Progenitor cell of endocrine pancreas (in vitro differentiated cells): ENCODE data around the gene CYTH1. TPM values are rescaled to one million over a fixed set of nuclear protein-coding genes. Genes with fewer than 3 reads are reported as not detected.

ENCODE experiments used
- DNase-seq: peaks from one replicate; pipeline ENCODE4 v3.0.0; 2021; ENCODE audit warnings: low spot score; ENCODE audit not compliant: unreplicated experiment
- H3K27ac Mint-ChIP-seq: 2 replicates; pipeline ENCODE4 v1.8.0; 2021; ENCODE audit warnings: mild to moderate bottlenecking, moderate library complexity, mixed read lengths
- H3K27me3 Mint-ChIP-seq: 2 replicates; pipeline ENCODE4 v1.8.0; 2021; ENCODE audit warnings: mixed read lengths
- H3K36me3 Mint-ChIP-seq: 2 replicates; pipeline ENCODE4 v1.8.0; 2022; ENCODE audit warnings: mixed read lengths; ENCODE audit not compliant: insufficient read depth
- H3K4me1 Mint-ChIP-seq: 2 replicates; pipeline ENCODE4 v1.8.0; 2021; ENCODE audit warnings: low read depth, mixed read lengths
- H3K4me3 Mint-ChIP-seq: 2 replicates; pipeline ENCODE4 v1.8.0; 2021; ENCODE audit warnings: low read depth, mild to moderate bottlenecking, moderate library complexity, mixed read lengths
- H3K9me3 Mint-ChIP-seq: 2 replicates; pipeline ENCODE4 v1.8.0; 2021; ENCODE audit warnings: low read depth, mixed read lengths
- total RNA-seq: library from RNA; stranded (reverse); gene quantifications from 2 replicates; pipeline ENCODE4 v1.2.1, GENCODE V29; 2021
- TF ChIP-seq, protein P1 (sequence below): fragments of 200-600 bp; sonication (generic); IDR thresholded peaks from one replicate; pipeline ENCODE4 v1.5.0; 2021; ENCODE audit warnings: antibody characterized with exemption, mild to moderate bottlenecking; ENCODE audit not compliant: unreplicated experiment

CYTH1 gene
- total RNA-seq, 1 donor from 2014 or later = 33.3 TPM

DNA sequence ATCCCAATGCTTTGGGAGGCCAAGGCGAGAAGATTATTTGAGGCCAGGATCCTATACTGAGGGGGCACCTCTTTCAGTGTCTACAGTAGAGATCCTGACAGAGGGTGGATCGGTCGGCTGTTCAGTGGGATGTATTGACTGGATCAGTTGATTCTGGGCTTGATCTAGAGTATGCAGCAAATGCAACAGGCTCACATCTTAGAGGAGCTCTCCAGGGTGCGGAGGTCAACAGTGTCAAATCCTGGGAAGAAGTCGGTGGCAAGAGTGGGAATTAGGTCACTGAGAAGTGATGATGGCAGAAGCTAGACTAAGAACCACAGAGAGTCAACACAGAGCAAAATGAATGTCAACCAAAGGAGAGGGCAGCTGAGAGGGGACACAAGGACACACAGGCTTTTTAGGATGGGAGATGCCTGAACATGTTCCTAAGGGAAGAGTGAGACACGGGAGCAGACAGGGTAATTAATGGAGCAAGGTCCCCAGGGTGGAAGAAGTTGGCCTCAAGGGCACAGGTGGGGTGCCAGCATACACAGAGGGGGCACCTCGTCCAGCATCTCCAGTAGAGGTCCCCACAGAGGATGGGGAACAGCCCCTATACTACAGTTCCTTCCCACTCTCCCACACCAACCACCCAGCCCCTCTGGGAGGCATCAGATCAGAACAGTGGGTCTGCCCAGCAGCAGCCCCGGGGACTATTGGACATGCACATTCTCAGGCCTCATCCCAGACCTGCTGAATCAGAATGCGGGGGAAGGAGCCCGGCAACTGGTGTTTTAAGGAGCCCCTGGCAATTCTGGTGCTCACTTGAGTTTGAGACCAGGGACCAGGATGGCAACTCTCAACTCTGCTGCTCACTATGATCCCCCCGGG is 10.0 kb upstream of the CYTH1 start:
- no peak overlapping the region for H3K27ac Mint-ChIP-seq

DNA sequence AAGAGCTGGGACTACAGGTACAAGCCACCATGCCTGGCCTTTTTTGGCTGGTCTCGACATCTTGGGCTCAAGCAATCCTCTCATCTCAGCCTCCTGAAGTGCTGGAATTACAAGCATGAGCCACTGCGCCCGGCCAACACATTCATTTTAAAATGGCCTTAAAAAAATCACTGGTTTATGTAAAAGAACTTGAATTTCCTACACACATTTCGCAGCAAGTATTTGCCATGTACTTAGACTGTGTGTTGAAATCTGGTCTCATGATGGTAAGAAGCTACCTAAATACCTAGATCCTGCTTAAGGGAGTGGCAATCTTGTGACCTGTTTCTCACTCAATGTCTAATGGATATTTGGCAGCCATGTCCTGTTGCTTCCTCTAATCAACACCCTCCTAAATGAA is 8.5 kb upstream of the CYTH1 start:
- Mint-ChIP-seq H3K27me3 (no peaks in the 10 kb centered on the region), H3K27ac (no peak overlapping the region), H3K36me3 (peaks cover 15% of the 10 kb centered on the region), H3K4me3 (no peak overlapping the region), H3K4me1 (peaks cover 8% of the 10 kb centered on the region), H3K9me3 (no peaks in the 10 kb centered on the region)
- no peak for DNase-seq
- TF ChIP-seq, protein P1, sequence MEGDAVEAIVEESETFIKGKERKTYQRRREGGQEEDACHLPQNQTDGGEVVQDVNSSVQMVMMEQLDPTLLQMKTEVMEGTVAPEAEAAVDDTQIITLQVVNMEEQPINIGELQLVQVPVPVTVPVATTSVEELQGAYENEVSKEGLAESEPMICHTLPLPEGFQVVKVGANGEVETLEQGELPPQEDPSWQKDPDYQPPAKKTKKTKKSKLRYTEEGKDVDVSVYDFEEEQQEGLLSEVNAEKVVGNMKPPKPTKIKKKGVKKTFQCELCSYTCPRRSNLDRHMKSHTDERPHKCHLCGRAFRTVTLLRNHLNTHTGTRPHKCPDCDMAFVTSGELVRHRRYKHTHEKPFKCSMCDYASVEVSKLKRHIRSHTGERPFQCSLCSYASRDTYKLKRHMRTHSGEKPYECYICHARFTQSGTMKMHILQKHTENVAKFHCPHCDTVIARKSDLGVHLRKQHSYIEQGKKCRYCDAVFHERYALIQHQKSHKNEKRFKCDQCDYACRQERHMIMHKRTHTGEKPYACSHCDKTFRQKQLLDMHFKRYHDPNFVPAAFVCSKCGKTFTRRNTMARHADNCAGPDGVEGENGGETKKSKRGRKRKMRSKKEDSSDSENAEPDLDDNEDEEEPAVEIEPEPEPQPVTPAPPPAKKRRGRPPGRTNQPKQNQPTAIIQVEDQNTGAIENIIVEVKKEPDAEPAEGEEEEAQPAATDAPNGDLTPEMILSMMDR = no peak

More for the DNA sequence above, 10.0 kb upstream of the CYTH1 start:
- H3K9me3 Mint-ChIP-seq = no peaks in the 10 kb centered on the region
- H3K36me3 Mint-ChIP-seq = peaks cover 21% of the 10 kb centered on the region
- DNase-seq = no peak
- no peak overlapping the region for H3K4me3 Mint-ChIP-seq
- H3K27me3 Mint-ChIP-seq = no peaks in the 10 kb centered on the region
- TF ChIP-seq, protein P1 = no peak
- H3K4me1 Mint-ChIP-seq = peaks cover 8% of the 10 kb centered on the region

DNA sequence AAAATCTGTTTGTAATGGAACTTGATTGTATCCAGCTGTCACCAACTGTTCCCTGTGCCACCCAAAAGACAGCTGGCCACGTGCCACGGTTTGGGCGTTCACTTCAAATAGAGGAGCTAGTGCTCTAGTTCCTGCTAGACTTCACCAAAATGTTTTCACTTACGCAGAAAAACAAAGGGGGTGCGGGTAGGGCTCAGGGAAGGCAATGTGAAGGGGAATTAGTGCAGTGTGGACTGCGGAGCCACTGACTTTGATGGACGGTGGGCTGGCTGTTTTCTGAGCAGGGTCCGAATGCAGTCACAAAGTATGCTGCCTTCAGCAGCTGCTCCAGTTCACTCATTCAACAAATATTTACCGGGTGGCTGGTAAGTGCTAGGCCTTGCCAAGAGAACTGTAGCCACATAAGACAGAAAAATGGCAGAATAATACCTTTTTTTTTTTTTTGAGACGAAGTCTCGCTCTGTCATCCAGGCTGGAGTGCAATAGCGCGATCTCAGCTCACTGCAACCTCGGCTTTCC is 7.6 kb upstream of the CYTH1 start:
- Mint-ChIP-seq H3K4me3 (no peak overlapping the region), H3K4me1 (peaks cover 10% of the 10 kb centered on the region), H3K36me3 (peaks cover 15% of the 10 kb centered on the region), H3K9me3 (no peaks in the 10 kb centered on the region), H3K27me3 (no peaks in the 10 kb centered on the region), H3K27ac (peak overlapping the region; percentile 46)
- no peak for DNase-seq
- TF ChIP-seq, protein P1 = no peak

DNA sequence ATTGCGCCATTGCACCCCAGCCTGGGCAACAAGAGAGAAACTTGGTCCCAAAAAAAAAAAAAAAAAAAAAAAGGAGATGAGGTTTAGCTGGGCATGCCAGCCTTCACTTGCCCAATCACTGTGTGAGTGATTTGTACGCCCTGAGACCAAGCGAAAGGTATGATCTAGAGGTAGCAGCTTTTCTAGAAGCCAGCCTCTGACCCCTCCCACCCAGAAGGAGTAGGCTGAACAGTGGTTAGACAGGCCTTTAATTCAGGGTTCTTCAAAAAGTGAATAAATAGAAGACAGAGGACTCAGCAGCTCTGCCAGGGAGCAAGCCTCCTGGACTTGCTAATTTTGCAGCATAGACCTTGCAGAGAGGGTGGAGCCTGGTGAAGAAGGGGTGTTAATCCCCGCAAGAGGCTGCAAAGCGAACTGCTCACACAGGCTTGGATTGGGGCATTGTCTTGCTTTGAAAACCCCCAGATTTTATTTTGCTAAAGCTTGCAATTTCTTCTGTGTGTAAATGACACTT is 7.1 kb upstream of the CYTH1 start:
- Mint-ChIP-seq H3K36me3 (peaks cover 13% of the 10 kb centered on the region), H3K27me3 (no peaks in the 10 kb centered on the region), H3K4me3 (no peak overlapping the region), H3K9me3 (no peaks in the 10 kb centered on the region), H3K27ac (no peak overlapping the region), H3K4me1 (peaks cover 10% of the 10 kb centered on the region)
- DNase-seq = no peak
- TF ChIP-seq, protein P1 = no peak

DNA sequence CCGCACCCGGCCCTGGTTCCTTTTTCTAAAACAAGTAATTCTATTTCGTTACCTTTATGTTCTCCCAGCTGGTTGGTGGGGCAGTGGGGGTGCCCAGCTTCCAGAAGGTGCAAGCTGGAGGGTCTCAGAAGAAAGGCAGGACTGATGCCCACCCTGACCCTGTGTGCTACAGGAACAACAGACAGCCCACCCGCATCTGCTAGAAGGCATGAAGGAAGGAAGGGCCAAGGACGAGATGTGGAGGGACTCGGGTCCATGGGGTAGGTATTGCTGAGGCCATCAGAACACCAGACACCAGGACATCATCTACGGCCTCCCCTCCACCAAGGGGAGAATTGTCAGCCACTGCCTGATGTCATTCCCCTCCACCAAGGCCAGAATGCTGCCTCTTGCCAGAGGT is 6.4 kb upstream of the CYTH1 start:
- Mint-ChIP-seq H3K27me3 (no peaks in the 10 kb centered on the region), H3K36me3 (peaks cover 7% of the 10 kb centered on the region), H3K27ac (no peak overlapping the region), H3K9me3 (no peaks in the 10 kb centered on the region), H3K4me3 (no peak overlapping the region), H3K4me1 (peaks cover 16% of the 10 kb centered on the region)
- TF ChIP-seq, protein P1 = no peak
- no peak for DNase-seq
